Liver (tissue), 9 donors: ENCODE data around the gene INHBC. TPM values are rescaled to one million over a fixed set of nuclear protein-coding genes. Genes with fewer than 3 reads are reported as not detected.

Experiments used
- DNase-seq: peaks from one replicate; pipeline ENCODE4 v3.0.0-alpha.2; 2017; ENCODE audit warnings: low spot score
- H3K27ac ChIP-seq, 2 donors: one replicate each; pipeline ENCODE4 v1.7.0; 2013; ENCODE audit warnings: inconsistent platforms in 2 of 2, low read length in 2 of 2, control low read depth in 1 of 2, low read depth in 1 of 2, mild to moderate bottlenecking in 1 of 2
- H3K27me3 ChIP-seq, 4 donors: one replicate each; pipeline versions ENCODE4 v1.6.1 to v1.7.0; 2013; ENCODE audit warnings: low read length in 3 of 4, inconsistent platforms in 1 of 4, mild to moderate bottlenecking in 1 of 4, moderate library complexity in 1 of 4; ENCODE audit not compliant: control insufficient read depth in 4 of 4, insufficient read depth in 4 of 4
- H3K36me3 ChIP-seq, 4 donors: one replicate each; pipeline versions ENCODE4 v1.6.1 to v1.7.0; 2013; ENCODE audit warnings: low read length in 3 of 4, mild to moderate bottlenecking in 3 of 4, low read depth in 1 of 4, moderate library complexity in 1 of 4; ENCODE audit not compliant: control insufficient read depth in 4 of 4, insufficient read depth in 3 of 4
- H3K4me1 ChIP-seq, 4 donors: one replicate each; pipeline versions ENCODE4 v1.6.1 to v1.7.0; 2013; ENCODE audit warnings: low read length in 3 of 4, mild to moderate bottlenecking in 3 of 4, moderate library complexity in 1 of 4; ENCODE audit not compliant: control insufficient read depth in 4 of 4, insufficient read depth in 4 of 4
- H3K4me3 ChIP-seq, 3 donors: one replicate each; pipeline versions ENCODE4 v1.6.1 to v1.7.0; 2013; ENCODE audit warnings: low read length in 3 of 3, control low read depth in 1 of 3, low read depth in 1 of 3, mild to moderate bottlenecking in 1 of 3
- H3K9ac ChIP-seq, 2 donors: one replicate each; pipeline ENCODE4 v1.7.0; 2013; ENCODE audit warnings: low read length in 2 of 2, mild to moderate bottlenecking in 2 of 2, moderate library complexity in 2 of 2, control low read depth in 1 of 2, low read depth in 1 of 2
- H3K9me3 ChIP-seq, 4 donors: one replicate each; pipeline versions ENCODE4 v1.6.1 to v1.7.0; 2013; ENCODE audit warnings: low read length in 3 of 4; ENCODE audit not compliant: control insufficient read depth in 4 of 4
- HNF4A ChIP-seq, 2 donors: conservative IDR thresholded peaks; 2 replicates each; pipeline ENCODE4 v1.6.1; 2016; ENCODE audit warnings: antibody characterized with exemption in 2 of 2, mild to moderate bottlenecking in 2 of 2
- RXRA ChIP-seq, 2 donors: IDR thresholded peaks; 2 replicates each; pipeline ENCODE4 v1.6.1; 2017 to 2018; ENCODE audit warnings: antibody characterized with exemption in 2 of 2, mild to moderate bottlenecking in 1 of 2
- SP1 ChIP-seq: IDR thresholded peaks from 2 replicates; pipeline ENCODE4 v1.6.1; 2018; ENCODE audit warnings: antibody characterized with exemption, mild to moderate bottlenecking
- TAF1 ChIP-seq: conservative IDR thresholded peaks from 2 replicates; pipeline ENCODE4 v1.6.1; 2016; ENCODE audit warnings: antibody characterized with exemption, mild to moderate bottlenecking
- YY1 ChIP-seq: IDR thresholded peaks from 2 replicates; pipeline ENCODE4 v1.6.1; 2016; ENCODE audit warnings: antibody characterized with exemption, mild to moderate bottlenecking
- WGBS: extraction: QIAGEN DNeasy Blood & Tissue Kit; methylation state at CpG from one replicate; pipeline ENCODE4 v1.1.7; 2013; 5-methylcytosine and 5-hydroxymethylcytosine counted together
- polyA plus RNA-seq, 2 donors: library from polyadenylated mRNA; stranded (reverse) in 1 of 2; unstranded in 1 of 2; fragments of 200-250 nt in 1 of 2; fragments of >200 nt in 1 of 2; fragmentation: Nextera tagmentation in 1 of 2; extraction: Ambion mirVana in 1 of 2; gene quantifications; one replicate each; pipeline versions ENCODE4 v1.2.1 to v1.2.3, GENCODE V29; 2013 to 2015
- total RNA-seq, 2 donors: library from RNA; depleted of rRNA; stranded (reverse); fragments of >200 nt; gene quantifications; one replicate each; pipeline ENCODE4 v1.2.3, GENCODE V29; 2014
- TF ChIP-seq, protein P1 (sequence below): fragments of 150-350 bp; IDR thresholded peaks from 2 replicates; pipeline ENCODE4 v1.5.1; 2017; ENCODE audit warnings: improper control_type of control experiment, low read depth, low read length; ENCODE audit not compliant: missing input control
- TF ChIP-seq, protein P2 (sequence below): IDR thresholded peaks from 2 replicates; pipeline ENCODE4 v1.6.1; 2016; ENCODE audit warnings: antibody characterized with exemption
- TF ChIP-seq, protein P3 (sequence below): IDR thresholded peaks from 2 replicates; pipeline ENCODE4 v1.6.1; 2016; ENCODE audit warnings: antibody characterized with exemption
- TF ChIP-seq, protein P4 (sequence below): IDR thresholded peaks from 2 replicates; pipeline ENCODE4 v1.6.1; 2016; ENCODE audit warnings: antibody characterized with exemption, mild to moderate bottlenecking
- TF ChIP-seq, protein P5 (sequence below): IDR thresholded peaks from 2 replicates; pipeline ENCODE4 v1.6.1; 2016; ENCODE audit warnings: antibody characterized with exemption
- donor health status: healthy.
- donor health status: healthy.
- donor health status: healthy.
- donor health status: healthy.
- donor health status: healthy.

The INHBC gene
- total and polyA plus RNA-seq, 4 donors, result 2.8 to 134 (median 86.7) TPM

DNA sequence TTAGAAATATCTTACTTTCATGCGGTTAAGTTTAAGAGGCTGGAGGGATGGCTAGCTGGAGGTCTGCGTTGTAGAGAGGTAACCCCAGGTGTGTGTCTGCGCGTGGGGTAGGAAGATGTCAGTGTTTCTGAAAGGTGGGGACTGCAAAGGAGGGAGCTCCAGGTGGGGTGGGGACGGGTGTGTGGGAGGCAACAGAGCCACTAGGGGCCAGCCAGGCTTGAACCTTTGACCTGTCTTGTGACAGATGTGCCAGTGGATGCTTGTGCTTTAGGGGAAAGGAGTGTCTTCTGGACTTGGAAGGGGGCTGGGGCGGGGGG lies 25.8 kb downstream of the INHBC start:
- H3K9me3 ChIP-seq, result no peaks in the 10 kb centered on the region
- TF ChIP-seq HNF4A (conservative IDR thresholded peaks at IDR 0.05) (peak in 1 of 2 donors; percentile 17), YY1 (no peak)
- H3K9ac ChIP-seq, result no peak overlapping the region
- WGBS, result 2% methylated on average over 6 of the region's 6 CpGs
- no peaks in the 10 kb centered on the region for H3K27me3 ChIP-seq
- peak overlapping the region in 1 of 3 donors; percentile 67 for H3K4me3 ChIP-seq
- DNase-seq, result no peak
- H3K4me1 ChIP-seq, result peaks cover 7 to 38% (median 20%) of the 10 kb centered on the region in 4 donors
- no peak overlapping the region for H3K27ac ChIP-seq
- H3K36me3 ChIP-seq, result no peaks in the 10 kb centered on the region

DNA sequence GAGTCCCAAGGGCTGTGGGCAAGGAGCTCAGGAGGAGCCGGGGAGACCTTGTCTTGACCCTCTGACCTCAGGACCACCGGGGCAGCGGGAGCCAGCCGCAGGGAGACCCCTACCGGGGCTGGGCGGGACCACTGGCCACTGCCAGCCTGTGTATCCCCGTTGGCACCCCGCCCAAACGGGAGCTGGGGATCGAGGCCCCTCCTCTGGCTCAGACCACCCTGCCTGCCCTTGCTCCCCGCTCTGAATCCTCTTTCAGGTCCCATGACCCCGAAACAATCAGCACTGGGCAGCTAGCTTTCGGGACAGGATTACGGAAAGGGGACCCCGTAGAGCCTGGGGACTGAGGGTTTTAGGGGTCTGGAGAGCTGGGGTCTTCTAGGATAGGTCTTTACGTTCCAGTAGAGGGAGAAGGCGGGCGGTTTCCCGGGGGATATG lies 26.3 kb downstream of the INHBC start:
- DNase-seq, result no peak
- Histone ChIP-seq H3K36me3 (no peaks in the 10 kb centered on the region), H3K9me3 (no peaks in the 10 kb centered on the region), H3K27ac (no peak overlapping the region), H3K4me1 (peaks cover 7 to 38% (median 20%) of the 10 kb centered on the region in 4 donors), H3K27me3 (no peaks in the 10 kb centered on the region), H3K9ac (no peak overlapping the region), H3K4me3 (peak overlapping the region in 1 of 3 donors; percentile 55)
- 2% methylated on average over 19 of the region's 19 CpGs for WGBS
- TF ChIP-seq, protein P1, sequence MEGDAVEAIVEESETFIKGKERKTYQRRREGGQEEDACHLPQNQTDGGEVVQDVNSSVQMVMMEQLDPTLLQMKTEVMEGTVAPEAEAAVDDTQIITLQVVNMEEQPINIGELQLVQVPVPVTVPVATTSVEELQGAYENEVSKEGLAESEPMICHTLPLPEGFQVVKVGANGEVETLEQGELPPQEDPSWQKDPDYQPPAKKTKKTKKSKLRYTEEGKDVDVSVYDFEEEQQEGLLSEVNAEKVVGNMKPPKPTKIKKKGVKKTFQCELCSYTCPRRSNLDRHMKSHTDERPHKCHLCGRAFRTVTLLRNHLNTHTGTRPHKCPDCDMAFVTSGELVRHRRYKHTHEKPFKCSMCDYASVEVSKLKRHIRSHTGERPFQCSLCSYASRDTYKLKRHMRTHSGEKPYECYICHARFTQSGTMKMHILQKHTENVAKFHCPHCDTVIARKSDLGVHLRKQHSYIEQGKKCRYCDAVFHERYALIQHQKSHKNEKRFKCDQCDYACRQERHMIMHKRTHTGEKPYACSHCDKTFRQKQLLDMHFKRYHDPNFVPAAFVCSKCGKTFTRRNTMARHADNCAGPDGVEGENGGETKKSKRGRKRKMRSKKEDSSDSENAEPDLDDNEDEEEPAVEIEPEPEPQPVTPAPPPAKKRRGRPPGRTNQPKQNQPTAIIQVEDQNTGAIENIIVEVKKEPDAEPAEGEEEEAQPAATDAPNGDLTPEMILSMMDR, result no peak
- TF ChIP-seq, protein P2, sequence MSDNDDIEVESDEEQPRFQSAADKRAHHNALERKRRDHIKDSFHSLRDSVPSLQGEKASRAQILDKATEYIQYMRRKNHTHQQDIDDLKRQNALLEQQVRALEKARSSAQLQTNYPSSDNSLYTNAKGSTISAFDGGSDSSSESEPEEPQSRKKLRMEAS, result no peak
- TF ChIP-seq SP1, result no peak
- no peak for TF ChIP-seq TAF1
- TF ChIP-seq, protein P3, sequence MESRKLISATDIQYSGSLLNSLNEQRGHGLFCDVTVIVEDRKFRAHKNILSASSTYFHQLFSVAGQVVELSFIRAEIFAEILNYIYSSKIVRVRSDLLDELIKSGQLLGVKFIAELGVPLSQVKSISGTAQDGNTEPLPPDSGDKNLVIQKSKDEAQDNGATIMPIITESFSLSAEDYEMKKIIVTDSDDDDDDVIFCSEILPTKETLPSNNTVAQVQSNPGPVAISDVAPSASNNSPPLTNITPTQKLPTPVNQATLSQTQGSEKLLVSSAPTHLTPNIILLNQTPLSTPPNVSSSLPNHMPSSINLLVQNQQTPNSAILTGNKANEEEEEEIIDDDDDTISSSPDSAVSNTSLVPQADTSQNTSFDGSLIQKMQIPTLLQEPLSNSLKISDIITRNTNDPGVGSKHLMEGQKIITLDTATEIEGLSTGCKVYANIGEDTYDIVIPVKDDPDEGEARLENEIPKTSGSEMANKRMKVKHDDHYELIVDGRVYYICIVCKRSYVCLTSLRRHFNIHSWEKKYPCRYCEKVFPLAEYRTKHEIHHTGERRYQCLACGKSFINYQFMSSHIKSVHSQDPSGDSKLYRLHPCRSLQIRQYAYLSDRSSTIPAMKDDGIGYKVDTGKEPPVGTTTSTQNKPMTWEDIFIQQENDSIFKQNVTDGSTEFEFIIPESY, result no peak

DNA sequence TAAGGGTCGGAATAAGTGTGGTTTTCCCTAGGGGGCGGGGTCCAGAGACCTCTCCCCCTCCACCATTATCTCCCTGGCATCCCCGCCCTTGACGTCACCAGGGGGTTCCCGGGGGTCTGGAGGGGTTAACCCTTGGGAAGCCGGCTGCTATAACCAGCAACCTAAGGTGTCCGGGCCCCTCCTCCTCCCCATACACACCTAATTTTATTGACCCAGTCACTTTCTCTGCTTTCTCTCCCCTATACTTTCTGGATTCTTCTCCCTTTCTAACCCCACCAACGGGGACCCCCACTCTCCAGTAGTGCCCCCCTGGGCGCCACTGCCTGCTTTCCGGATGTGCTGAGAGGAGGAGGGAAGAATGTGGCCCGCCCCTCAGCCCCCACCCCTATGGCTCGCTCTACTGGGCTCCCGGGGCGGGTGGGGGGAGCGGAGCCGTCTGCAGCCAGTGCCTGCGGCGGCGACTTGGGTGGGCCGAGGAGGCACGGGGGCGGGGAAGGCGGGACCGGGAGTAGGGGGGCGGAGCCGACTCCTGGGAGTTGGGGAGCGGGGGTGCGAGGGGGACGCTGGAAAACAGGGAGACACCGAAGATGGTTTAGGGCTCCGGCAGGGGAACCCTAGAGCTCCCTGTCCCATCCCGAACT lies 26.8 kb downstream of the INHBC start:
- H3K27ac ChIP-seq, result peak overlapping the region; percentile 27 to 77
- no peaks in the 10 kb centered on the region for H3K9me3 ChIP-seq
- WGBS, result 1% methylated on average over 32 of the region's 32 CpGs
- DNase-seq, result no peak
- TF ChIP-seq, protein P4, sequence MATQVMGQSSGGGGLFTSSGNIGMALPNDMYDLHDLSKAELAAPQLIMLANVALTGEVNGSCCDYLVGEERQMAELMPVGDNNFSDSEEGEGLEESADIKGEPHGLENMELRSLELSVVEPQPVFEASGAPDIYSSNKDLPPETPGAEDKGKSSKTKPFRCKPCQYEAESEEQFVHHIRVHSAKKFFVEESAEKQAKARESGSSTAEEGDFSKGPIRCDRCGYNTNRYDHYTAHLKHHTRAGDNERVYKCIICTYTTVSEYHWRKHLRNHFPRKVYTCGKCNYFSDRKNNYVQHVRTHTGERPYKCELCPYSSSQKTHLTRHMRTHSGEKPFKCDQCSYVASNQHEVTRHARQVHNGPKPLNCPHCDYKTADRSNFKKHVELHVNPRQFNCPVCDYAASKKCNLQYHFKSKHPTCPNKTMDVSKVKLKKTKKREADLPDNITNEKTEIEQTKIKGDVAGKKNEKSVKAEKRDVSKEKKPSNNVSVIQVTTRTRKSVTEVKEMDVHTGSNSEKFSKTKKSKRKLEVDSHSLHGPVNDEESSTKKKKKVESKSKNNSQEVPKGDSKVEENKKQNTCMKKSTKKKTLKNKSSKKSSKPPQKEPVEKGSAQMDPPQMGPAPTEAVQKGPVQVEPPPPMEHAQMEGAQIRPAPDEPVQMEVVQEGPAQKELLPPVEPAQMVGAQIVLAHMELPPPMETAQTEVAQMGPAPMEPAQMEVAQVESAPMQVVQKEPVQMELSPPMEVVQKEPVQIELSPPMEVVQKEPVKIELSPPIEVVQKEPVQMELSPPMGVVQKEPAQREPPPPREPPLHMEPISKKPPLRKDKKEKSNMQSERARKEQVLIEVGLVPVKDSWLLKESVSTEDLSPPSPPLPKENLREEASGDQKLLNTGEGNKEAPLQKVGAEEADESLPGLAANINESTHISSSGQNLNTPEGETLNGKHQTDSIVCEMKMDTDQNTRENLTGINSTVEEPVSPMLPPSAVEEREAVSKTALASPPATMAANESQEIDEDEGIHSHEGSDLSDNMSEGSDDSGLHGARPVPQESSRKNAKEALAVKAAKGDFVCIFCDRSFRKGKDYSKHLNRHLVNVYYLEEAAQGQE, result no peak
- no peak for TF ChIP-seq RXRA (IDR thresholded peaks at IDR 0.05)
- no peak for TF ChIP-seq YY1
- TF ChIP-seq, protein P5, sequence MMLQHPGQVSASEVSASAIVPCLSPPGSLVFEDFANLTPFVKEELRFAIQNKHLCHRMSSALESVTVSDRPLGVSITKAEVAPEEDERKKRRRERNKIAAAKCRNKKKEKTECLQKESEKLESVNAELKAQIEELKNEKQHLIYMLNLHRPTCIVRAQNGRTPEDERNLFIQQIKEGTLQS, result no peak
- H3K4me1 ChIP-seq, result peaks cover 7 to 38% (median 20%) of the 10 kb centered on the region in 4 donors
- no peaks in the 10 kb centered on the region for H3K36me3 ChIP-seq
- no peaks in the 10 kb centered on the region for H3K27me3 ChIP-seq
- peak overlapping the region in 1 of 2 donors; percentile 72 for H3K9ac ChIP-seq
- H3K4me3 ChIP-seq, result peak overlapping the region; percentile 52 to 60 (median 55)
